ENCODE results near the gene HMX2. TPM values are rescaled to one million over a fixed set of nuclear protein-coding genes. Genes with fewer than 3 reads are reported as not detected.
A peak's percentile ranks its signal among the peaks of the same experiment; 100 is the strongest.

The HMX2 gene
- total RNA-seq, 1 donor from 2014 or later = not detected

DNA sequence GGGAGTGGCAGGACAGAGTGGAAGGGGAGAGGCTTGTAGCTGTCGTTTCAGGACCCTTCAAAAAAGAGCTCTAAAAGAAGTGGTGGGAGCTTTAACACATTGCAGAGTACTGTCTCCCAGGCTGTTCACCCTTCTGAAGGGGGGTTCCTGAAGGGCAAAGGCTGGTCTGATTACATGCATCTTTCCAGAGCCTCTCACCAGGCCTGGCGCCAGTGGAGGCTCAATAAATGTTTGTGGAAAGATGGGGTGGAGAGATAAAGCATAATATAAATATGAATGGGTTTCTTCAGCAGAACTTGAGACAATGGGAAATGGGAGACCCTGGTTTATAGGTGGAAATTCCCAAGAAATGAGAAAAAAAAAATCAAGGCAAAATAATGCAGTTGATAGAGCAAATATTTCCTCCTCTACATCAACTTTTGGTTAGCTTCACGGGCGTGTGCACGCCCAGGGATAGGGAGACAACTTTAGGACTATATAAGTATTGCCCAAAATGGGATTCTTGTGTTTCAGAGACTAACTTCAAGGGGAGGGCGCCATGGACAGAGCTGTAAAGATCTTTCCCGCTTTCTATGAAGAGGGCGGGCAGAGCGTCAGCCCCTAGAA, 5.7 kb downstream of the HMX2 start:
- DNase-seq (ENCODE audit: low read depth) = no peak
- no peak overlapping the region for H3K4me3 ChIP-seq (ENCODE audit: low read depth, low read length)

DNA sequence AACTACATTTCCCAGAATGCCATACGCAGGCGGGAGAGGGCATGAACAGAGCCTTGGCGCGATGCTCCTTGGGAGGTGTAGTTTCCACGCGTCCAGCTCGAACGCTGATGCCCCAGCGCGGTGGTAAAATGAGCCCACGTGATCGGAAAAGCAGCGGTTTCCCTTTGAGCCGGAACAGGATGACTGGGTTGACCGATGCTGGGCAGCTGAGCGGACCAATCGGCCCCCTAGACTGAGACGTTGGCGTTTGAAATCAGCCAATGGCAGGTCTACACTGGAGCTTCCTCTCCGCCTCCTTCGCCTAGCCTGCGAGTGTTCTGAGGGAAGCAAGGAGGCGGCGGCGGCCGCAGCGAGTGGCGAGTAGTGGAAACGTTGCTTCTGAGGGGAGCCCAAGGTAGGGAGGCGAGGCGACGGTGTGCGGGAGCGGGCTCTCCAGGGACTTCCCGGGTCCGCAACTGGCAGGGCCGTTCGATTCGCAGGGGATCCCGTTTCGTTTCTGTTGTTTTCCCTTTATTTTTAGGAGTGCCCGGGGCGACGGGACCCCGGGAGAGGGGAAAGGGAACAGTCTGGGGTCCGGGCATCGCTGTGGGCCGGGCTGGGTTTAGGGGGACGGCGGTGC, 6.3 kb downstream of the HMX2 start, which contains the start of gene BUB3:
Gene BUB3 (plus strand): TSS at position 311 of the 619 bp plus-strand sequence. CDS start 516 bp downstream, outside the sequence.
- Histone ChIP-seq H3K4me3 (ENCODE audit: low read depth, low read length) (peak within 1 kb of the TSS; percentile 77), H3K27me3 (ENCODE audit: control insufficient read depth, insufficient read depth, low read length) (peaks cover 6% of the 10 kb centered on the region), H3K36me3 (ENCODE audit: control insufficient read depth, insufficient read depth, low read length) (peaks cover 6% of the 10 kb centered on the region)
- peak; percentile 98 for FAIRE-seq
- peak; percentile 99 for DNase-seq (ENCODE audit: low read depth)
- TF ChIP-seq, protein P1, sequence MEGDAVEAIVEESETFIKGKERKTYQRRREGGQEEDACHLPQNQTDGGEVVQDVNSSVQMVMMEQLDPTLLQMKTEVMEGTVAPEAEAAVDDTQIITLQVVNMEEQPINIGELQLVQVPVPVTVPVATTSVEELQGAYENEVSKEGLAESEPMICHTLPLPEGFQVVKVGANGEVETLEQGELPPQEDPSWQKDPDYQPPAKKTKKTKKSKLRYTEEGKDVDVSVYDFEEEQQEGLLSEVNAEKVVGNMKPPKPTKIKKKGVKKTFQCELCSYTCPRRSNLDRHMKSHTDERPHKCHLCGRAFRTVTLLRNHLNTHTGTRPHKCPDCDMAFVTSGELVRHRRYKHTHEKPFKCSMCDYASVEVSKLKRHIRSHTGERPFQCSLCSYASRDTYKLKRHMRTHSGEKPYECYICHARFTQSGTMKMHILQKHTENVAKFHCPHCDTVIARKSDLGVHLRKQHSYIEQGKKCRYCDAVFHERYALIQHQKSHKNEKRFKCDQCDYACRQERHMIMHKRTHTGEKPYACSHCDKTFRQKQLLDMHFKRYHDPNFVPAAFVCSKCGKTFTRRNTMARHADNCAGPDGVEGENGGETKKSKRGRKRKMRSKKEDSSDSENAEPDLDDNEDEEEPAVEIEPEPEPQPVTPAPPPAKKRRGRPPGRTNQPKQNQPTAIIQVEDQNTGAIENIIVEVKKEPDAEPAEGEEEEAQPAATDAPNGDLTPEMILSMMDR (IDR thresholded peaks at IDR 0.05; ENCODE audit: insufficient read depth, low read length, severe bottlenecking) = peak; percentile 12

More for the DNA sequence above, 5.7 kb downstream of the HMX2 start:
- FAIRE-seq = no peak
- Histone ChIP-seq H3K27me3 (ENCODE audit: control insufficient read depth, insufficient read depth, low read length) (peaks cover 11% of the 10 kb centered on the region), H3K36me3 (ENCODE audit: control insufficient read depth, insufficient read depth, low read length) (peaks cover 6% of the 10 kb centered on the region)
- TF ChIP-seq, protein P1 (IDR thresholded peaks at IDR 0.05; ENCODE audit: insufficient read depth, low read length, severe bottlenecking) = no peak

DNA sequence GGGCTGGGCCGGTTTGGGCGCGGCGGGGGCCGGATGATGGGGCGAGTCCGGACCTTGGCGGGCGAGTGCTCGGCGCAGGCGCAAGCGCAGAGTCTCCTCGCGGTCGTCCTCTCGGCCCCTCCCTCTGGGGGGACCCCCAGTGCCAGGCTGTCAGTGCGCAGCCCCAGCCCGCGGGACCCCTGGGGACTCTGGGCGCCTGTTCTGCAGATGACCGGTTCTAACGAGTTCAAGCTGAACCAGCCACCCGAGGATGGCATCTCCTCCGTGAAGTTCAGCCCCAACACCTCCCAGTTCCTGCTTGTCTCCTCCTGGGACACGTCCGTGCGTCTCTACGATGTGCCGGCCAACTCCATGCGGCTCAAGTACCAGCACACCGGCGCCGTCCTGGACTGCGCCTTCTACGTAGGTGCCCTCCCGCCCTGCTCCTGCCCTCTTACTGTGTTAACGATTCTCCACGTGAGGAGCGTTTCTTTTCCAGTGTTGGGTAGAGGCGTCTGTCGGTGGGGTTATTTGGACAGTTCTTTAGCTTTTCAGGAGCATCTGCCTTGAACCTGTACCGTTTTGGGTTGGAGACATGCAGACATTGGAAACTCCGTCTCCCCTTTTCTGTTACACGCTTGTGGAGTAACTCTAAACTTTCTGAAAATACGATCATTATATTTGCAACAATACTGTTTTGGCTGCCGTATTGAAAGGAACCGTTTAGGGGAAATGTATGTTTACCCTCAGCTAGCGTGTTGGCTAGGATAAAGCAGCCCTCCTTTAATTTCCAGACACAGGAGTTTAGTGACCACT, 7.0 kb downstream of the HMX2 start:
- DNase-seq (ENCODE audit: low read depth) (peak; percentile 46), FAIRE-seq (no peak)
- H3K36me3 ChIP-seq (ENCODE audit: control insufficient read depth, insufficient read depth, low read length) = peaks cover 6% of the 10 kb centered on the region
- TF ChIP-seq, protein P1 (IDR thresholded peaks at IDR 0.05; ENCODE audit: insufficient read depth, low read length, severe bottlenecking) = no peak
- peaks cover 6% of the 10 kb centered on the region for H3K27me3 ChIP-seq (ENCODE audit: control insufficient read depth, insufficient read depth, low read length)
- H3K4me3 ChIP-seq (ENCODE audit: low read depth, low read length) = peak overlapping the region; percentile 77

DNA sequence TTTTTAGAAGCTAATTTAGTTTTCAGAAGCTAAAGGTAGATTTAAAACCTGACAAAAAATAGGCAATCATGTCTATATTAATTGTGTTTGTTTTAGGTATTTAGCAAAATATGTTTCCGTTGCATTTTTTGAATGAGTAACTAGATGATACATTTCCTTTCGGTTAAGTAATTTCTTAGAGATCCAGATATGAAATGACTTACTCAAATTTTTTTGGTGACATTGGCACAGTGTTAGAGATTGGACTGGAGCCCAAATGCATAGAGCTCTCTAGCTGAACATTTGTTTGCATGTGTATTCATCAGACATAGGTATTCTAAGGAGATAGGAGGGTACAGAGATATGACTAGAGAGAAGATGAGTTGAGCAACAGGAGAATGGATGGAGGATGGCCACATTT, 8.1 kb downstream of the HMX2 start:
- Histone ChIP-seq H3K27me3 (ENCODE audit: control insufficient read depth, insufficient read depth, low read length) (peaks cover 4% of the 10 kb centered on the region), H3K36me3 (ENCODE audit: control insufficient read depth, insufficient read depth, low read length) (peaks cover 10% of the 10 kb centered on the region), H3K4me3 (ENCODE audit: low read depth, low read length) (no peak overlapping the region)
- TF ChIP-seq, protein P1 (IDR thresholded peaks at IDR 0.05; ENCODE audit: insufficient read depth, low read length, severe bottlenecking) = no peak
- no peak for FAIRE-seq
- peak; percentile 69 for DNase-seq (ENCODE audit: low read depth)

DNA sequence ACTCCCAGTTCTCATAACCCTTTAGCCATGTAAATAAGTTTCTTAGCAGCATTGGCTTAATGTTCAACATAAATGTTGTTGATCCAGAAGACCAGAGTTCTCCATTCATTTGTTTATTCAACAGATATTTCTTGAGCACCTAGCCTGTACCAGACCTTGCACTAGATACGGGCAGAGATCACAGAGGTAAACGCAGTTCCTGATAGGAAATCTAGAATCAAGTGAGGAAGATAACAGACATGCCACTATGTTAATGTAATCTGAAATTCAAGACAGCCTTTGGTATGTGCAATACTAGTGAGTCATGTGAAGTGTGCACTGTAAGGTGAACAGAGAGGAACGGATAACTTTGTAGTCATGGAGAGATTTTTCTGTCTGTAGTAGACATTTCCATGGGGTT, 9.3 kb downstream of the HMX2 start:
- H3K27me3 ChIP-seq (ENCODE audit: control insufficient read depth, insufficient read depth, low read length) = no peaks in the 10 kb centered on the region
- TF ChIP-seq, protein P1 (IDR thresholded peaks at IDR 0.05; ENCODE audit: insufficient read depth, low read length, severe bottlenecking) = no peak
- H3K4me3 ChIP-seq (ENCODE audit: low read depth, low read length) = no peak overlapping the region
- peak; percentile 36 for FAIRE-seq
- peaks cover 11% of the 10 kb centered on the region for H3K36me3 ChIP-seq (ENCODE audit: control insufficient read depth, insufficient read depth, low read length)
- DNase-seq (ENCODE audit: low read depth) = peak; percentile 87

All from bronchial epithelial cell (primary cell).